Measurements from ENCODE around the gene SCRG1. TPM values are rescaled to one million over a fixed set of nuclear protein-coding genes. Genes with fewer than 3 reads are reported as not detected.

SCRG1 gene
- total and polyA plus RNA-seq, 12 donors = 0.10 to 0.56 (median 0.26) TPM

DNA sequence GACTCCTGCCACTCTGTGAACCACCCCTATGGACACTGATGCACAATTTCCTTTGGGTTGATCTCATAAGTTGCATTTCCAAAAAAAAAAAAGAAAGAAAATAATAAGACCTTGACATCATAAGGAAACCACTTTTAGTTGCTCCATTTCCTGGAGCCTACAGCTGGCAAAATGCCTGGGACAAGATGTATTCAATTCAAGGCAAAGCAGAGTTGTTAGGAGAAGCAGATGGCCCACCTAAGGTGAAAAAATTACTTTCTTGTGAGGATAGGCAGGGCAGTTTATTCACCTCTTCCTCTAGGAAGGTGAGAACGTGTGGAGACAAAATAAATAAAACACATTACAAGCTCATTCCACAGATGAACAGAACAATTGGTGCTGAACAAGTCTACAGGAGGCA is 14.1 kb upstream of the SCRG1 start:
- 63 to 75% methylated on average over 1 of the region's 1 CpG for WGBS, 2 donors
- intact Hi-C loops (cut with DNase I) = loop anchor here in 6 of 10 donors (2.0 to 10.0 kb wide), 5 partner anchors 41 to 398 kb away; partner anchors contain the start of gene SAP30 (in 2 of the 6)
- peak overlapping the region in 1 of 10 donors; percentile 17 for H3K27ac ChIP-seq
- DNase-seq (no peak), ATAC-seq (peak in 1 of 8 donors; percentile 42)
- TF ChIP-seq, protein P1, sequence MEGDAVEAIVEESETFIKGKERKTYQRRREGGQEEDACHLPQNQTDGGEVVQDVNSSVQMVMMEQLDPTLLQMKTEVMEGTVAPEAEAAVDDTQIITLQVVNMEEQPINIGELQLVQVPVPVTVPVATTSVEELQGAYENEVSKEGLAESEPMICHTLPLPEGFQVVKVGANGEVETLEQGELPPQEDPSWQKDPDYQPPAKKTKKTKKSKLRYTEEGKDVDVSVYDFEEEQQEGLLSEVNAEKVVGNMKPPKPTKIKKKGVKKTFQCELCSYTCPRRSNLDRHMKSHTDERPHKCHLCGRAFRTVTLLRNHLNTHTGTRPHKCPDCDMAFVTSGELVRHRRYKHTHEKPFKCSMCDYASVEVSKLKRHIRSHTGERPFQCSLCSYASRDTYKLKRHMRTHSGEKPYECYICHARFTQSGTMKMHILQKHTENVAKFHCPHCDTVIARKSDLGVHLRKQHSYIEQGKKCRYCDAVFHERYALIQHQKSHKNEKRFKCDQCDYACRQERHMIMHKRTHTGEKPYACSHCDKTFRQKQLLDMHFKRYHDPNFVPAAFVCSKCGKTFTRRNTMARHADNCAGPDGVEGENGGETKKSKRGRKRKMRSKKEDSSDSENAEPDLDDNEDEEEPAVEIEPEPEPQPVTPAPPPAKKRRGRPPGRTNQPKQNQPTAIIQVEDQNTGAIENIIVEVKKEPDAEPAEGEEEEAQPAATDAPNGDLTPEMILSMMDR (IDR thresholded peaks at IDR 0.05) = no peak
- H3K36me3 ChIP-seq = peaks cover 0 to 13% (median 0%) of the 10 kb centered on the region in 9 donors
- H3K4me3 ChIP-seq = no peak overlapping the region
- H3K27me3 ChIP-seq = no peaks in the 10 kb centered on the region
- H3K9me3 ChIP-seq = no peaks in the 10 kb centered on the region
- H3K4me1 ChIP-seq = peaks cover 0 to 76% (median 0%) of the 10 kb centered on the region in 9 donors

GRCh38 chr4:173411106-173411693 is 12.3 kb upstream of the SCRG1 start:
- Histone ChIP-seq H3K27ac (no peak overlapping the region), H3K27me3 (no peaks in the 10 kb centered on the region), H3K4me1 (peaks cover 0 to 62% (median 0%) of the 10 kb centered on the region in 9 donors), H3K9me3 (no peaks in the 10 kb centered on the region), H3K36me3 (peaks cover 0 to 16% (median 0%) of the 10 kb centered on the region in 9 donors), H3K4me3 (no peak overlapping the region)
- TF ChIP-seq, protein P1 (IDR thresholded peaks at IDR 0.05) = no peak
- ATAC-seq (peak in 2 of 8 donors; percentile 28 to 50), DNase-seq (no peak)
- intact Hi-C loops (cut with DNase I) = loop anchor here in 5 of 10 donors (5.0 to 10.0 kb wide), 4 partner anchors 39 to 396 kb away; partner anchors contain the start of gene SAP30 (in 2 of the 5)
- WGBS, 2 donors = 56 to 66% methylated on average over 4 of the region's 4 CpGs

DNA sequence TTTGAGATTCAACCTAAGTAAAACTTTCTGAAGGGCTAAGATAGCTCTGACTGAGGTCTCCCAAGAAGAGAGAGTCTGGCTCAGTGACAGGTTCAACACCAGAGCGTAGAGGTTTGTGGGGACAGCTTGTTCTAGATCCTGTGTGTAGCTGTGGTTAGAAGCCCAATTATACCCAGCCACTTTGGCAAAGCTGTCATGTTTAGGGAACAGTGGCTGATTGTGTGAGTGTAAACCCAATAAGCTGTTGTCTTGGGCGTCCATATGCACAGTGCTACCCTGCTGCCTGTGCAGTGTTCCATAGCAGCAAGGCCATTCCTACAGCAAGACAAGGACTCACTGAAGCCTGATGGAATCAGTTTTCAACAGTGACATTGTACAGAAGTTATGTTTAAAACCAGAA is 11.2 kb upstream of the SCRG1 start:
- H3K9me3 ChIP-seq = no peaks in the 10 kb centered on the region
- intact Hi-C loops (cut with DNase I) = loop anchor here in 5 of 10 donors (5.0 to 10.0 kb wide), 4 partner anchors 38 to 395 kb away; partner anchors contain the start of gene SAP30 (in 2 of the 5)
- no peaks in the 10 kb centered on the region for H3K27me3 ChIP-seq
- 42 to 44% methylated on average over 2 of the region's 2 CpGs for WGBS, 2 donors
- peaks cover 0 to 23% (median 0%) of the 10 kb centered on the region in 9 donors for H3K36me3 ChIP-seq
- peaks cover 0 to 51% (median 0%) of the 10 kb centered on the region in 9 donors for H3K4me1 ChIP-seq
- no peak overlapping the region for H3K4me3 ChIP-seq
- TF ChIP-seq, protein P1 (IDR thresholded peaks at IDR 0.05) = no peak
- no peak overlapping the region for H3K27ac ChIP-seq
- ATAC-seq (peak in 4 of 8 donors; percentile 7 to 88 (median 64)), DNase-seq (no peak)

DNA sequence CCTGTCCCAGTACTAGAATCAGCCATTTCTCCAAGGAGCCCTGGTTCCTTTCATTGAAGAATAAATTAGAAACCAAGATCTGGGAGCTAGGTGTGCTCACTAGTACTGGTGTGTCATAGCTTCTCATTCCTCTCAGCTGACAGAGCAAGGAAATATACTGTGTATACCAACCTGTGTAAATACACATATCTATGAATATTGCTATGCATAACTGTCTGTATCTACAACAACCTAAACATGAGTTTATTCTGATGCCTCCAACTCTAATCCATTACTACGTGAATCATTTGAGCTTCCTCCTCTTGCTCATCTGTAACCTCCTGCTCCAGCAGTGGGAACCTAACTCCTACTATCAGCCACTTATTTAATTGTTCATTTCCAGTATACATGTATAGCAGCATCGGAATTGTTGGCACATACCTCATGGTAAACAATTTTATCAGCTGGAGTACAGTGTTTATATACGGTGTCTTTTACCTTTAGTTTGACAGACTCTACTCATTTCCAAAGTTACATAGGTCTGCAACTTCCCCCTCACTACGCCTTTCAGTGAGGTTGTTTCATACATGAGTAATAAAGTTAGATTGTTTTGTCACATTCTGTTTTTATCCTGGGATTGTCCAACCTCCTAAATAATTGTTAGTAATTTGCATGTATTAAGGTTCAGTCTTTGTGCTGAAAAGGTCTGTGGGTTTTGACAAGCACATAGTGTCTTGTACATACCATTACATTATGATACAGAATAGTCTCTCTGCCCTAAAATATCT is 7.1 kb upstream of the SCRG1 start:
- no peaks in the 10 kb centered on the region for H3K27me3 ChIP-seq
- ATAC-seq (no peak), DNase-seq (no peak)
- H3K27ac ChIP-seq = no peak overlapping the region
- TF ChIP-seq, protein P1 (IDR thresholded peaks at IDR 0.05) = no peak
- intact Hi-C loops (cut with DNase I) = loop anchor here in 1 of 10 donors (10.0 kb wide), 1 partner anchor 391 kb away; no protein-coding TSS in a partner anchor
- no peak overlapping the region for H3K4me3 ChIP-seq
- peaks cover 0 to 42% (median 5%) of the 10 kb centered on the region in 9 donors for H3K36me3 ChIP-seq
- H3K9me3 ChIP-seq = no peaks in the 10 kb centered on the region
- 95 to 97% methylated on average over 4 of the region's 4 CpGs for WGBS, 2 donors
- H3K4me1 ChIP-seq = peaks cover 0 to 10% (median 0%) of the 10 kb centered on the region in 9 donors
